Muscle of leg (tissue), 11 donors: ENCODE results near the gene PELI2. TPM values are rescaled to one million over a fixed set of nuclear protein-coding genes. Genes with fewer than 3 reads are reported as not detected.

Experiments
- DNase-seq: peaks from one replicate; pipeline ENCODE4 v3.0.0; 2013
- H3K27ac ChIP-seq: one replicate; pipeline ENCODE4 v1.5.1; 2013; ENCODE audit warnings: mild to moderate bottlenecking, low read length, control low read depth
- H3K27me3 ChIP-seq: one replicate; pipeline ENCODE4 v1.6.1; 2013; ENCODE audit warnings: low read length; ENCODE audit not compliant: control insufficient read depth, insufficient read depth
- H3K36me3 ChIP-seq: one replicate; pipeline ENCODE4 v1.6.1; 2013; ENCODE audit warnings: low read length; ENCODE audit not compliant: control insufficient read depth, insufficient read depth
- H3K4me1 ChIP-seq: one replicate; pipeline ENCODE4 v1.6.1; 2013; ENCODE audit warnings: low read length; ENCODE audit not compliant: control insufficient read depth, insufficient read depth
- H3K4me3 ChIP-seq: one replicate; pipeline ENCODE4 v1.5.1; 2013; ENCODE audit warnings: low read length, control low read depth
- H3K9me3 ChIP-seq: replicated peaks from 2 replicates; pipeline ENCODE4 v1.6.1; 2013; ENCODE audit warnings: low read depth, low read length; ENCODE audit not compliant: control insufficient read depth
- WGBS: methylation state at CpG from one replicate; pipeline ENCODE4 v1.1.5; 2013; ENCODE audit warnings: missing lambda C conversion rate; ENCODE audit not compliant: insufficient coverage; 5-methylcytosine and 5-hydroxymethylcytosine counted together
- polyA plus RNA-seq, 8 donors: library from polyadenylated mRNA; unstranded; fragments of 120-200 nt; gene quantifications; one replicate each; pipeline versions ENCODE4 v1.2.1 to v1.2.3, GENCODE V29; 2013; ENCODE audit warnings: inconsistent platforms in 1 of 8, low replicate concordance in 1 of 8; ENCODE audit not compliant: insufficient read length in 8 of 8, insufficient read depth in 1 of 8
- total RNA-seq: library from RNA; stranded (reverse); fragments of 120-200 nt; gene quantifications from one replicate; pipeline ENCODE4 v1.2.4, GENCODE V29; 2013

Gene PELI2
- total and polyA plus RNA-seq, 9 donors: 3.5 to 7.6 (median 4.5) TPM

GRCh38 chr14:56094076-56094475 lies 24.1 kb upstream of the PELI2 start:
- Histone ChIP-seq H3K4me3 (no peak overlapping the region), H3K27me3 (no peaks in the 10 kb centered on the region), H3K9me3 (no peaks in the 10 kb centered on the region), H3K36me3 (no peaks in the 10 kb centered on the region), H3K27ac (no peak overlapping the region), H3K4me1 (no peaks in the 10 kb centered on the region)
- DNase-seq: no peak
- WGBS: no CpG with 5 or more reads among the region's 4 CpGs

- Histone ChIP-seq H3K36me3 (no peaks in the 10 kb centered on the region), H3K27me3 (no peaks in the 10 kb centered on the region), H3K9me3 (no peaks in the 10 kb centered on the region), H3K4me1 (no peaks in the 10 kb centered on the region), H3K4me3 (no peak overlapping the region), H3K27ac (no peak overlapping the region)
- 40% methylated on average over 1 of the region's 1 CpG for WGBS
- DNase-seq: no peak
Measured at GRCh38 chr14:56098021-56098420, 20.2 kb upstream of the PELI2 start.

GRCh38 chr14:56099081-56099797 lies 19.0 kb upstream of the PELI2 start:
- H3K4me1 ChIP-seq: no peaks in the 10 kb centered on the region
- no peak overlapping the region for H3K4me3 ChIP-seq
- no peak overlapping the region for H3K27ac ChIP-seq
- WGBS: 62% methylated on average over 3 of the region's 7 CpGs
- H3K36me3 ChIP-seq: no peaks in the 10 kb centered on the region
- H3K9me3 ChIP-seq: no peaks in the 10 kb centered on the region
- no peak for DNase-seq
- H3K27me3 ChIP-seq: no peaks in the 10 kb centered on the region

- DNase-seq: no peak
- H3K27ac ChIP-seq: no peak overlapping the region
- no peaks in the 10 kb centered on the region for H3K27me3 ChIP-seq
- no peaks in the 10 kb centered on the region for H3K36me3 ChIP-seq
- H3K4me1 ChIP-seq: no peaks in the 10 kb centered on the region
- 70% methylated on average over 3 of the region's 3 CpGs for WGBS
- H3K4me3 ChIP-seq: no peak overlapping the region
- no peaks in the 10 kb centered on the region for H3K9me3 ChIP-seq
Measured at GRCh38 chr14:56100556-56100955, 17.7 kb upstream of the PELI2 start.

- H3K27ac ChIP-seq: no peak overlapping the region
- no peak overlapping the region for H3K4me3 ChIP-seq
- no peaks in the 10 kb centered on the region for H3K27me3 ChIP-seq
- H3K36me3 ChIP-seq: no peaks in the 10 kb centered on the region
- H3K9me3 ChIP-seq: no peaks in the 10 kb centered on the region
- WGBS: 67% methylated on average over 2 of the region's 3 CpGs
- no peak for DNase-seq
- no peaks in the 10 kb centered on the region for H3K4me1 ChIP-seq
Measured at GRCh38 chr14:56102941-56103340, 15.3 kb upstream of the PELI2 start.

- no peak for DNase-seq
- Histone ChIP-seq H3K4me3 (no peak overlapping the region), H3K27ac (no peak overlapping the region), H3K36me3 (no peaks in the 10 kb centered on the region), H3K4me1 (no peaks in the 10 kb centered on the region), H3K27me3 (no peaks in the 10 kb centered on the region), H3K9me3 (no peaks in the 10 kb centered on the region)
- 60% methylated on average over 3 of the region's 5 CpGs for WGBS
Measured at GRCh38 chr14:56107615-56108014, 10.6 kb upstream of the PELI2 start.

- H3K27ac ChIP-seq: no peak overlapping the region
- H3K9me3 ChIP-seq: no peaks in the 10 kb centered on the region
- no peaks in the 10 kb centered on the region for H3K36me3 ChIP-seq
- H3K27me3 ChIP-seq: no peaks in the 10 kb centered on the region
- H3K4me1 ChIP-seq: no peaks in the 10 kb centered on the region
- DNase-seq: no peak
- no peak overlapping the region for H3K4me3 ChIP-seq
- WGBS: no CpG with 5 or more reads among the region's 1 CpG
Measured at GRCh38 chr14:56108057-56108456, 10.2 kb upstream of the PELI2 start.

- H3K4me1 ChIP-seq: no peaks in the 10 kb centered on the region
- no peaks in the 10 kb centered on the region for H3K9me3 ChIP-seq
- no peak for DNase-seq
- WGBS: no CpG with 5 or more reads among the region's 2 CpGs
- H3K36me3 ChIP-seq: no peaks in the 10 kb centered on the region
- no peak overlapping the region for H3K4me3 ChIP-seq
- H3K27me3 ChIP-seq: no peaks in the 10 kb centered on the region
- no peak overlapping the region for H3K27ac ChIP-seq
Measured at GRCh38 chr14:56112781-56113180, 5.4 kb upstream of the PELI2 start.

GRCh38 chr14:56115334-56115870 lies 2.8 kb upstream of the PELI2 start:
- peaks cover 3% of the 10 kb centered on the region for H3K27me3 ChIP-seq
- H3K27ac ChIP-seq: no peak overlapping the region
- H3K9me3 ChIP-seq: no peaks in the 10 kb centered on the region
- H3K36me3 ChIP-seq: no peaks in the 10 kb centered on the region
- DNase-seq: no peak
- H3K4me1 ChIP-seq: peaks cover 6% of the 10 kb centered on the region
- no peak overlapping the region for H3K4me3 ChIP-seq
- no CpG with 5 or more reads among the region's 3 CpGs for WGBS

GRCh38 chr14:56115976-56116893 lies 2.0 kb upstream of the PELI2 start:
- peaks cover 3% of the 10 kb centered on the region for H3K27me3 ChIP-seq
- peaks cover 6% of the 10 kb centered on the region for H3K4me1 ChIP-seq
- DNase-seq: no peak
- no peaks in the 10 kb centered on the region for H3K9me3 ChIP-seq
- no peak overlapping the region for H3K27ac ChIP-seq
- H3K36me3 ChIP-seq: no peaks in the 10 kb centered on the region
- WGBS: 61% methylated on average over 2 of the region's 8 CpGs
- H3K4me3 ChIP-seq: no peak overlapping the region
